HepG2 (cell line): Measurements from ENCODE around the gene CACNA1C. TPM values are rescaled to one million over a fixed set of nuclear protein-coding genes. Genes with fewer than 3 reads are reported as not detected.

Experiments used
- ATAD3A ChIP-seq: sonication (generic); formaldehyde crosslinking; IDR thresholded peaks from 2 replicates; pipeline ENCODE4 v1.4.0; 2020; ENCODE audit warnings: missing genetic modification reagents
- CC2D1A ChIP-seq: sonication (generic); formaldehyde crosslinking; IDR thresholded peaks from 2 replicates; pipeline ENCODE4 v1.8.1; 2023; ENCODE audit warnings: mild to moderate bottlenecking, missing genetic modification reagents
- CCAR2 ChIP-seq: fragments of 200-400 bp; formaldehyde crosslinking; optimal IDR thresholded peaks from 2 replicates; pipeline ENCODE3; 2018; ENCODE audit warnings: low read depth, mild to moderate bottlenecking, low read length, moderate library complexity
- FOXO4 ChIP-seq: sonication (generic); formaldehyde crosslinking; conservative IDR thresholded peaks from 2 replicates; pipeline ENCODE4 v1.8.1; 2023; ENCODE audit warnings: missing genetic modification reagents
- FUBP1 ChIP-seq: sonication (generic); formaldehyde crosslinking; IDR thresholded peaks from 2 replicates; pipeline ENCODE4 v1.5.1; 2020; ENCODE audit warnings: missing genetic modification reagents, mild to moderate bottlenecking, borderline replicate concordance
- LCORL ChIP-seq, 2 experiments: fragments of 450-650 bp in 1 of 2; sonication (generic) in 1 of 2; formaldehyde crosslinking in 1 of 2; IDR thresholded peaks; 2 replicates each; pipeline versions ENCODE4 v1.5.0 to v1.6.1; 2017 to 2020; ENCODE audit warnings: antibody characterized with exemption in 1 of 2, missing genetic modification reagents in 1 of 2
- MED1 ChIP-seq: sonication (generic); formaldehyde crosslinking; IDR thresholded peaks from 2 replicates; pipeline ENCODE4 v1.4.0; 2020; ENCODE audit warnings: missing genetic modification reagents
- MLLT10 ChIP-seq: sonication (generic); formaldehyde crosslinking; IDR thresholded peaks from 2 replicates; pipeline ENCODE4 v1.4.0; 2020; ENCODE audit warnings: missing genetic modification reagents
- POLR2A ChIP-seq, 2 experiments: IDR thresholded peaks; 2 replicates each; pipeline ENCODE4 v1.6.1; 2011; ENCODE audit warnings: low read depth in 2 of 2, low read length in 2 of 2, mild to moderate bottlenecking in 1 of 2, moderate library complexity in 1 of 2; ENCODE audit not compliant: insufficient read depth in 1 of 2
- RXRB ChIP-seq: IDR thresholded peaks from 2 replicates; pipeline ENCODE4 v1.6.1; 2016; ENCODE audit warnings: borderline replicate concordance, missing genetic modification reagents, missing compliant biosample characterization
- SALL1 ChIP-seq: sonication (generic); formaldehyde crosslinking; IDR thresholded peaks from 2 replicates; pipeline ENCODE4 v1.8.0; 2022; ENCODE audit warnings: mild to moderate bottlenecking, missing genetic modification reagents
- SP4 ChIP-seq: sonication (generic); formaldehyde crosslinking; IDR thresholded peaks from 2 replicates; pipeline ENCODE4 v1.8.1; 2023; ENCODE audit warnings: mild to moderate bottlenecking, missing genetic modification reagents
- THAP7 ChIP-seq: sonication (generic); formaldehyde crosslinking; IDR thresholded peaks from 2 replicates; pipeline ENCODE4 v1.8.1; 2023; ENCODE audit warnings: mild to moderate bottlenecking, missing genetic modification reagents
- ZBTB14 ChIP-seq: sonication (generic); formaldehyde crosslinking; IDR thresholded peaks from 2 replicates; pipeline ENCODE4 v1.4.0; 2020; ENCODE audit warnings: missing genetic modification reagents
- ZHX1 ChIP-seq: sonication (generic); formaldehyde crosslinking; IDR thresholded peaks from 2 replicates; pipeline ENCODE4 v1.8.1; 2022; ENCODE audit warnings: low read depth, mild to moderate bottlenecking, missing genetic modification reagents
- ZNF251 ChIP-seq: sonication (generic); formaldehyde crosslinking; IDR thresholded peaks from 2 replicates; pipeline ENCODE4 v1.9.0; 2021; ENCODE audit warnings: mild to moderate bottlenecking, missing genetic modification reagents
- ZNF292 ChIP-seq: sonication (generic); formaldehyde crosslinking; IDR thresholded peaks from 2 replicates; pipeline ENCODE4 v1.8.1; 2022; ENCODE audit warnings: mild to moderate bottlenecking, low read depth, missing genetic modification reagents, borderline replicate concordance
- ZNF34 ChIP-seq: sonication (generic); formaldehyde crosslinking; IDR thresholded peaks from 2 replicates; pipeline ENCODE4 v1.4.0; 2020; ENCODE audit warnings: mild to moderate bottlenecking, missing genetic modification reagents, borderline replicate concordance
- ZNF572 ChIP-seq: sonication (generic); formaldehyde crosslinking; IDR thresholded peaks from 2 replicates; pipeline ENCODE4 v1.5.1; 2020; ENCODE audit warnings: mild to moderate bottlenecking, missing genetic modification reagents
- ZNF7 ChIP-seq: IDR thresholded peaks from 2 replicates; pipeline ENCODE4 v1.6.1; 2016; ENCODE audit warnings: missing biosample characterization, missing genetic modification reagents
- ZNF768 ChIP-seq: sonication (generic); formaldehyde crosslinking; IDR thresholded peaks from 2 replicates; pipeline ENCODE4 v1.4.0; 2020; ENCODE audit warnings: missing genetic modification reagents
- polyA plus RNA-seq, 8 experiments: library from polyadenylated mRNA; depleted of rRNA in 3 of 8; stranded (reverse) in 7 of 8; unstranded in 1 of 8; fragments of >200 nt; fragmentation: Illumina TruSeq in 4 of 8; extraction: Trizol in 4 of 8; gene quantifications; 2 replicates each; pipeline versions ENCODE4 v1.2.1 to v1.2.3, GENCODE V29; 2011 to 2016; ENCODE audit warnings: low read depth in 4 of 8, missing spikeins in 1 of 8, mixed read lengths in 1 of 8; ENCODE audit not compliant: insufficient read depth in 1 of 8
- total RNA-seq, 5 experiments: library from RNA; depleted of rRNA; stranded (reverse); fragments of >200 nt; fragmentation: Illumina TruSeq; extraction: Trizol; gene quantifications; 2 replicates each; pipeline ENCODE4 v1.2.3, GENCODE V29; 2016; ENCODE audit warnings: low read depth in 1 of 5

Gene CACNA1C
- total and polyA plus RNA-seq, 2 of the 13 experiments (the other 11 are each of a cell fraction or from before 2014, with no cell fraction given) = not detected

GRCh38 chr12:2284857-2285256 lies 232.1 kb downstream of the CACNA1C start (continued):
- TF ChIP-seq ZHX1 (CRISPR knock-in tag) (no peak), MED1 (CRISPR knock-in tag) (no peak), RXRB (CRISPR knock-in tag) (0 out of 2 replicates have a peak, but pooled peaks have one; percentile 24), LCORL (IDR thresholded peaks at IDR 0.05) (no peak), LCORL (CRISPR knock-in tag; IDR thresholded peaks at IDR 0.05) (no peak), THAP7 (CRISPR knock-in tag) (no peak), ZNF251 (CRISPR knock-in tag) (no peak), ZNF292 (CRISPR knock-in tag) (no peak), SP4 (CRISPR knock-in tag) (no peak), POLR2A (IDR thresholded peaks at IDR 0.05; ENCODE audit: insufficient read depth in 1 of 2, low read depth in 2 of 2, low read length in 2 of 2) (no peak), ATAD3A (CRISPR knock-in tag) (no peak), FUBP1 (CRISPR knock-in tag) (no peak), CC2D1A (CRISPR knock-in tag) (0 out of 2 replicates have a peak, but pooled peaks have one; percentile 57), FOXO4 (CRISPR knock-in tag) (no peak), CCAR2 (no peak), ZBTB14 (CRISPR knock-in tag) (no peak), SALL1 (CRISPR knock-in tag) (0 out of 2 replicates have a peak, but pooled peaks have one; percentile 24), ZNF768 (CRISPR knock-in tag) (no peak), MLLT10 (CRISPR knock-in tag) (no peak), ZNF572 (CRISPR knock-in tag) (no peak), ZNF7 (CRISPR knock-in tag) (no peak), ZNF34 (CRISPR knock-in tag) (no peak)
